Fibroblast of mammary gland (primary cell): ENCODE measurements around the gene UVRAG.
"Not testable (repeated sequence)": the region's sequence is repeated elsewhere in the genome, so short reads cannot be mapped to it uniquely, and the experiment has no call there.

Experiments
- DNase-seq: peaks from one replicate; pipeline ENCODE4 v3.0.0-alpha.2; 2010; ENCODE audit warnings: low read depth
- H3K4me3 ChIP-seq: 2 replicates; pipeline ENCODE4 v1.5.1; 2011; ENCODE audit warnings: low read depth, mild to moderate bottlenecking, low read length, moderate library complexity; ENCODE audit not compliant: control insufficient read depth
- CTCF ChIP-seq: conservative IDR thresholded peaks from 2 replicates; pipeline ENCODE4 v1.5.1; 2011; ENCODE audit warnings: low read depth, low read length, inconsistent platforms; ENCODE audit not compliant: control insufficient read depth, insufficient read depth

Gene UVRAG

GRCh38 chr11:75969626-75970308, 154.8 kb downstream of the UVRAG start:
- H3K4me3 ChIP-seq = no peak overlapping the region
- DNase-seq = peak; percentile 99
- no peak for TF ChIP-seq CTCF

DNA sequence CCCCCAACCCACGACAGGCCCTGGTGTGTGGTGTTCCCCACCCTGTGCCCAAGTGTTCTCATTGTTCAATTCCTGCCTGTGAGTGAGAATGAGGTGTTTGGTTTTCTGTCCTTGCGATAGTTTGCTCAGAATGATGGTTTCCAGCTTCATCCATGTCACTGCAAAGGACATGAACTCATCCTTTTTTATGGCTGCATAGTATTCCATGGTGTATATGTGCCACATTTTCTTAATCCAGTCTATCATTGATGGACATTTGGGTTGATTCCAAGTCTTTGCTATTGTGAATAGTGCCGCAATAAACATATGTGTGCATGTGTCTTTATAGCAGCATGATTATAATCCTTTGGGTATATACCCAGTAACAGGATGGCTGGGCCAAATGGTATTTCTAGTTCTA, 158.7 kb downstream of the UVRAG start:
- not testable (repeated sequence) for DNase-seq, H3K4me3 ChIP-seq

DNA sequence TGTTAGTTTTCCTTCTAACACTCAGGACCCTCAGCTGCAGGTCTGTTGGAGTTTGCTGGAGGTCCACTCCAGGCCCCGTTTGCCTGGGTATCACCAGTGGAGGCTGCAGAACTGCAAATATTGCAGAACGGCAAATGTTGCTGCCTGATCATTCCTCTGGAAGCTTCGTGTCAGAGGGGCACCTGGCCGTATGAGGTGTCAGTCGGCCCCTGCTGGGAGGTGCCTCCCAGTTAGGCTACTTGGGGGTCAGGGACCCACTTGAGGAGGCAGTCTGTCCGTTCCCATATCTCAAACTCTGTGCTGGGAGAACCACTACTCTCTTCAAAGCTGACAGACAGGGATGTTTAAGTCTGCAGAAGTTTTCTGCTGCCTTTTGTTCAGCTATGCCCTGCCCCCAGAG, 164.1 kb downstream of the UVRAG start:
- H3K4me3 ChIP-seq, DNase-seq: not testable (repeated sequence)

GRCh38 chr11:75979479-75980027, 164.5 kb downstream of the UVRAG start:
- DNase-seq = not testable (repeated sequence)

GRCh38 chr11:75980031-75980430, 165.0 kb downstream of the UVRAG start:
- DNase-seq = no peak
- TF ChIP-seq CTCF = no peak
- no peak overlapping the region for H3K4me3 ChIP-seq

More at GRCh38 chr11:75979479-75980027, 164.5 kb downstream of the UVRAG start:
- H3K4me3 ChIP-seq = not testable (repeated sequence)

- no peak overlapping the region for H3K4me3 ChIP-seq
- no peak for TF ChIP-seq CTCF
- no peak for DNase-seq
Measured at GRCh38 chr11:75981546-75981945, 166.5 kb downstream of the UVRAG start.

GRCh38 chr11:75982309-75982708, 167.3 kb downstream of the UVRAG start:
- no peak overlapping the region for H3K4me3 ChIP-seq
- no peak for DNase-seq
- TF ChIP-seq CTCF = no peak

- no peak for DNase-seq
- TF ChIP-seq CTCF = no peak
- H3K4me3 ChIP-seq = no peak overlapping the region
Measured at GRCh38 chr11:75986966-75987365, 172.0 kb downstream of the UVRAG start.
